H7 (cell line): Measurements from ENCODE around the gene EPHA7. TPM values are rescaled to one million over a fixed set of nuclear protein-coding genes. Genes with fewer than 3 reads are reported as not detected.
A peak's percentile ranks its signal among the peaks of the same experiment; 100 is the strongest.

Experiments used
- DNase-seq: peaks from one replicate; pipeline ENCODE4 v3.0.0; 2012
- H3K27me3 ChIP-seq: 2 replicates; pipeline ENCODE4 v1.6.0; 2011; ENCODE audit warnings: mild to moderate bottlenecking, low read length; ENCODE audit not compliant: control insufficient read depth, insufficient read depth
- H3K36me3 ChIP-seq: replicated peaks from 2 replicates; pipeline ENCODE4 v1.5.1; 2011; ENCODE audit warnings: low read length; ENCODE audit not compliant: control insufficient read depth, insufficient read depth
- H3K4me3 ChIP-seq: 2 replicates; pipeline ENCODE4 v1.5.1; 2011; ENCODE audit warnings: low read depth, mild to moderate bottlenecking, control low read depth, low read length, moderate library complexity; ENCODE audit not compliant: insufficient read depth
- total RNA-seq: library from RNA; depleted of rRNA; stranded (reverse); fragments of >200 nt; shearing (Covaris generic); gene quantifications from 2 replicates; pipeline ENCODE4 v1.2.3, GENCODE V29; 2014

EPHA7 gene
- total RNA-seq, 1 experiment from 2014 or later: 6.6 TPM

- peak; percentile 76 for DNase-seq
- no peaks in the 10 kb centered on the region for H3K36me3 ChIP-seq
- peaks cover 24% of the 10 kb centered on the region for H3K27me3 ChIP-seq
- H3K4me3 ChIP-seq: peak overlapping the region; percentile 91
Observed at GRCh38 chr6:93416571-93417420, 2.6 kb downstream of the EPHA7 start.

GRCh38 chr6:93413190-93413589 lies 6.2 kb downstream of the EPHA7 start:
- no peak for DNase-seq
- Histone ChIP-seq H3K27me3 (peaks cover 20% of the 10 kb centered on the region), H3K36me3 (no peaks in the 10 kb centered on the region), H3K4me3 (no peak overlapping the region)

GRCh38 chr6:93412452-93412851 lies 6.9 kb downstream of the EPHA7 start:
- Histone ChIP-seq H3K4me3 (no peak overlapping the region), H3K36me3 (no peaks in the 10 kb centered on the region), H3K27me3 (peaks cover 12% of the 10 kb centered on the region)
- DNase-seq: no peak

GRCh38 chr6:93407186-93407585 lies 12.2 kb downstream of the EPHA7 start:
- no peak overlapping the region for H3K4me3 ChIP-seq
- H3K27me3 ChIP-seq: no peaks in the 10 kb centered on the region
- H3K36me3 ChIP-seq: no peaks in the 10 kb centered on the region
- no peak for DNase-seq

- DNase-seq: no peak
- Histone ChIP-seq H3K36me3 (no peaks in the 10 kb centered on the region), H3K4me3 (no peak overlapping the region), H3K27me3 (no peaks in the 10 kb centered on the region)
Observed at GRCh38 chr6:93403390-93403789, 16.0 kb downstream of the EPHA7 start.

GRCh38 chr6:93398723-93399122 lies 20.6 kb downstream of the EPHA7 start:
- DNase-seq: no peak
- no peaks in the 10 kb centered on the region for H3K27me3 ChIP-seq
- H3K36me3 ChIP-seq: no peaks in the 10 kb centered on the region
- H3K4me3 ChIP-seq: no peak overlapping the region

GRCh38 chr6:93394471-93394870 lies 24.9 kb downstream of the EPHA7 start:
- H3K27me3 ChIP-seq: no peaks in the 10 kb centered on the region
- no peak overlapping the region for H3K4me3 ChIP-seq
- no peaks in the 10 kb centered on the region for H3K36me3 ChIP-seq
- no peak for DNase-seq

GRCh38 chr6:93393554-93394074 lies 25.7 kb downstream of the EPHA7 start:
- DNase-seq: no peak
- Histone ChIP-seq H3K4me3 (no peak overlapping the region), H3K27me3 (no peaks in the 10 kb centered on the region), H3K36me3 (no peaks in the 10 kb centered on the region)

- Histone ChIP-seq H3K4me3 (no peak overlapping the region), H3K36me3 (no peaks in the 10 kb centered on the region), H3K27me3 (no peaks in the 10 kb centered on the region)
- DNase-seq: no peak
Observed at GRCh38 chr6:93392797-93393196, 26.6 kb downstream of the EPHA7 start.

- no peak overlapping the region for H3K4me3 ChIP-seq
- DNase-seq: no peak
- H3K27me3 ChIP-seq: no peaks in the 10 kb centered on the region
- H3K36me3 ChIP-seq: no peaks in the 10 kb centered on the region
Observed at GRCh38 chr6:93391965-93392364, 27.4 kb downstream of the EPHA7 start.

GRCh38 chr6:93389192-93389591 lies 30.2 kb downstream of the EPHA7 start:
- no peaks in the 10 kb centered on the region for H3K27me3 ChIP-seq
- DNase-seq: no peak
- no peak overlapping the region for H3K4me3 ChIP-seq
- no peaks in the 10 kb centered on the region for H3K36me3 ChIP-seq

- Histone ChIP-seq H3K36me3 (no peaks in the 10 kb centered on the region), H3K4me3 (no peak overlapping the region), H3K27me3 (no peaks in the 10 kb centered on the region)
- no peak for DNase-seq
Observed at GRCh38 chr6:93388070-93388469, 31.3 kb downstream of the EPHA7 start.

GRCh38 chr6:93376026-93376540 lies 43.3 kb downstream of the EPHA7 start:
- no peak overlapping the region for H3K4me3 ChIP-seq
- DNase-seq: no peak
- H3K27me3 ChIP-seq: no peaks in the 10 kb centered on the region
- no peaks in the 10 kb centered on the region for H3K36me3 ChIP-seq

GRCh38 chr6:93373445-93373844 lies 45.9 kb downstream of the EPHA7 start:
- no peaks in the 10 kb centered on the region for H3K27me3 ChIP-seq
- no peaks in the 10 kb centered on the region for H3K36me3 ChIP-seq
- no peak overlapping the region for H3K4me3 ChIP-seq
- DNase-seq: no peak

- no peak overlapping the region for H3K4me3 ChIP-seq
- DNase-seq: no peak
- H3K27me3 ChIP-seq: no peaks in the 10 kb centered on the region
- H3K36me3 ChIP-seq: no peaks in the 10 kb centered on the region
Observed at GRCh38 chr6:93371756-93372155, 47.6 kb downstream of the EPHA7 start.
